Liver (tissue), 9 donors: ENCODE data around the gene PPP2R5C. TPM values are rescaled to one million over a fixed set of nuclear protein-coding genes. Genes with fewer than 3 reads are reported as not detected.

Experiments used
- DNase-seq: peaks from one replicate; pipeline ENCODE4 v3.0.0-alpha.2; 2017; ENCODE audit warnings: low spot score
- H3K27ac ChIP-seq, 2 donors: one replicate each; pipeline ENCODE4 v1.7.0; 2013; ENCODE audit warnings: inconsistent platforms in 2 of 2, low read length in 2 of 2, control low read depth in 1 of 2, low read depth in 1 of 2, mild to moderate bottlenecking in 1 of 2
- H3K27me3 ChIP-seq, 4 donors: one replicate each; pipeline versions ENCODE4 v1.6.1 to v1.7.0; 2013; ENCODE audit warnings: low read length in 3 of 4, inconsistent platforms in 1 of 4, mild to moderate bottlenecking in 1 of 4, moderate library complexity in 1 of 4; ENCODE audit not compliant: control insufficient read depth in 4 of 4, insufficient read depth in 4 of 4
- H3K36me3 ChIP-seq, 4 donors: one replicate each; pipeline versions ENCODE4 v1.6.1 to v1.7.0; 2013; ENCODE audit warnings: low read length in 3 of 4, mild to moderate bottlenecking in 3 of 4, low read depth in 1 of 4, moderate library complexity in 1 of 4; ENCODE audit not compliant: control insufficient read depth in 4 of 4, insufficient read depth in 3 of 4
- H3K4me1 ChIP-seq, 4 donors: one replicate each; pipeline versions ENCODE4 v1.6.1 to v1.7.0; 2013; ENCODE audit warnings: low read length in 3 of 4, mild to moderate bottlenecking in 3 of 4, moderate library complexity in 1 of 4; ENCODE audit not compliant: control insufficient read depth in 4 of 4, insufficient read depth in 4 of 4
- H3K4me3 ChIP-seq, 3 donors: one replicate each; pipeline versions ENCODE4 v1.6.1 to v1.7.0; 2013; ENCODE audit warnings: low read length in 3 of 3, control low read depth in 1 of 3, low read depth in 1 of 3, mild to moderate bottlenecking in 1 of 3
- H3K9ac ChIP-seq, 2 donors: one replicate each; pipeline ENCODE4 v1.7.0; 2013; ENCODE audit warnings: low read length in 2 of 2, mild to moderate bottlenecking in 2 of 2, moderate library complexity in 2 of 2, control low read depth in 1 of 2, low read depth in 1 of 2
- H3K9me3 ChIP-seq, 4 donors: one replicate each; pipeline versions ENCODE4 v1.6.1 to v1.7.0; 2013; ENCODE audit warnings: low read length in 3 of 4; ENCODE audit not compliant: control insufficient read depth in 4 of 4
- EGR1 ChIP-seq, 2 donors: IDR thresholded peaks; 2 replicates each; pipeline ENCODE4 v1.6.1; 2016 to 2018; ENCODE audit warnings: antibody characterized with exemption in 2 of 2, low read depth in 2 of 2
- FOXA1 ChIP-seq: IDR thresholded peaks from 2 replicates; pipeline ENCODE4 v1.6.1; 2016; ENCODE audit warnings: antibody characterized with exemption
- FOXA2 ChIP-seq: IDR thresholded peaks from 2 replicates; pipeline ENCODE4 v1.6.1; 2016; ENCODE audit warnings: antibody characterized with exemption
- GABPA ChIP-seq, 2 donors: IDR thresholded peaks in 1 of 2; conservative IDR thresholded peaks in 1 of 2; 2 replicates each; pipeline ENCODE4 v1.6.1; 2016; ENCODE audit warnings: antibody characterized with exemption in 2 of 2, mild to moderate bottlenecking in 1 of 2, moderate library complexity in 1 of 2
- HNF4A ChIP-seq, 2 donors: conservative IDR thresholded peaks; 2 replicates each; pipeline ENCODE4 v1.6.1; 2016; ENCODE audit warnings: antibody characterized with exemption in 2 of 2, mild to moderate bottlenecking in 2 of 2
- HNF4G ChIP-seq: IDR thresholded peaks from 2 replicates; pipeline ENCODE4 v1.6.1; 2016; ENCODE audit warnings: antibody characterized with exemption
- JUND ChIP-seq, 2 donors: IDR thresholded peaks; 2 replicates each; pipeline ENCODE4 v1.6.1; 2016; ENCODE audit warnings: antibody characterized with exemption in 2 of 2
- NR2F2 ChIP-seq: IDR thresholded peaks from 2 replicates; pipeline ENCODE4 v1.6.1; 2016; ENCODE audit warnings: antibody characterized with exemption
- RAD21 ChIP-seq, 2 donors: IDR thresholded peaks; 2 replicates each; pipeline ENCODE4 v1.6.1; 2016; ENCODE audit warnings: antibody characterized with exemption in 2 of 2, mild to moderate bottlenecking in 2 of 2
- RXRA ChIP-seq, 2 donors: IDR thresholded peaks; 2 replicates each; pipeline ENCODE4 v1.6.1; 2017 to 2018; ENCODE audit warnings: antibody characterized with exemption in 2 of 2, mild to moderate bottlenecking in 1 of 2
- SP1 ChIP-seq: IDR thresholded peaks from 2 replicates; pipeline ENCODE4 v1.6.1; 2018; ENCODE audit warnings: antibody characterized with exemption, mild to moderate bottlenecking
- TAF1 ChIP-seq: conservative IDR thresholded peaks from 2 replicates; pipeline ENCODE4 v1.6.1; 2016; ENCODE audit warnings: antibody characterized with exemption, mild to moderate bottlenecking
- YY1 ChIP-seq: IDR thresholded peaks from 2 replicates; pipeline ENCODE4 v1.6.1; 2016; ENCODE audit warnings: antibody characterized with exemption, mild to moderate bottlenecking
- WGBS: extraction: QIAGEN DNeasy Blood & Tissue Kit; methylation state at CpG from one replicate; pipeline ENCODE4 v1.1.7; 2013; 5-methylcytosine and 5-hydroxymethylcytosine counted together
- polyA plus RNA-seq, 2 donors: library from polyadenylated mRNA; stranded (reverse) in 1 of 2; unstranded in 1 of 2; fragments of 200-250 nt in 1 of 2; fragments of >200 nt in 1 of 2; fragmentation: Nextera tagmentation in 1 of 2; extraction: Ambion mirVana in 1 of 2; gene quantifications; one replicate each; pipeline versions ENCODE4 v1.2.1 to v1.2.3, GENCODE V29; 2013 to 2015
- total RNA-seq, 2 donors: library from RNA; depleted of rRNA; stranded (reverse); fragments of >200 nt; gene quantifications; one replicate each; pipeline ENCODE4 v1.2.3, GENCODE V29; 2014
- TF ChIP-seq, protein P1 (sequence below): IDR thresholded peaks from 2 replicates; pipeline ENCODE4 v1.6.1; 2016; ENCODE audit warnings: antibody characterized with exemption, mild to moderate bottlenecking
- TF ChIP-seq, protein P2 (sequence below): IDR thresholded peaks from 2 replicates; pipeline ENCODE4 v1.6.1; 2016; ENCODE audit warnings: antibody characterized with exemption
- TF ChIP-seq, protein P3 (sequence below): IDR thresholded peaks from 2 replicates; pipeline ENCODE4 v1.6.1; 2016; ENCODE audit warnings: antibody characterized with exemption
- TF ChIP-seq, protein P4 (sequence below): fragments of 150-350 bp; IDR thresholded peaks from 2 replicates; pipeline ENCODE4 v1.5.1; 2017; ENCODE audit warnings: improper control_type of control experiment, low read depth, low read length; ENCODE audit not compliant: missing input control
- donor health status: healthy.
- donor health status: healthy.
- donor health status: healthy.
- donor health status: healthy.
- donor health status: healthy.

The PPP2R5C gene
- total and polyA plus RNA-seq, 4 donors: 33.5 to 52.3 (median 43.9) TPM

DNA sequence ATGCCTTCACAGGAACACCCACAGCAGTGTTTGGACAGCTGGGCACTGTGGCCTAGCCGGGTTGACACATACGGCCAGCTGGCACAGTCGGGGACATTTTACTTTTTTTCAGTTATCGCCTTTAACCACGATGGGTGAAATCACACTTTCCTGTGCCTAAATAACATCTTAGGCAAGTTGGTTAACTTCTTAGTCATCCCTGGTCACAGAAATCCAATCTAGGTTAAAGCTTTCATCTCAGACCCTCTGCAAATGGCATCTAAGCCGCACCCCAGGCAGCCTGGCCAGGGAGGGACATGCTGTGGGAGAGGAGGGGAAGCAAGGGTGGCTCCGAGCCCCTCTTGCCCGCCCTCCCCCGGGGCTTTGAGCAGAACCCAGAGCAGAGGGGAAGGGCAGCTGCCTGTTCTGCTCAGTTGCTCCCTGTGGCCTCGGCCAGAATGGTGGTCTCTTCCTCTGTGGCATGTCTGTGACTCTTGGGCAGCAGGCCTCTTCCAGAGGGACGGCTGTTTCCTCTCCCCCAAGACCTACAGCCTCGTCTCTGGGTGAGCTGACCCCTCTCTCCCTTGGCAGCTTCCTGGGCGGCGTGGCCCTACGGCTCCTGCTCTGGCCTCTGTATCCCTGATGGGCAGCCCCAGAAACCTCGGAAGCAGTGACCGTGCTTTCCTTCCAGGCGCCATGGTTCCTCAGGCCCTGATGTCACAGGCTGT lies 117.5 kb downstream of the PPP2R5C start (continued):
- TF ChIP-seq, protein P1, sequence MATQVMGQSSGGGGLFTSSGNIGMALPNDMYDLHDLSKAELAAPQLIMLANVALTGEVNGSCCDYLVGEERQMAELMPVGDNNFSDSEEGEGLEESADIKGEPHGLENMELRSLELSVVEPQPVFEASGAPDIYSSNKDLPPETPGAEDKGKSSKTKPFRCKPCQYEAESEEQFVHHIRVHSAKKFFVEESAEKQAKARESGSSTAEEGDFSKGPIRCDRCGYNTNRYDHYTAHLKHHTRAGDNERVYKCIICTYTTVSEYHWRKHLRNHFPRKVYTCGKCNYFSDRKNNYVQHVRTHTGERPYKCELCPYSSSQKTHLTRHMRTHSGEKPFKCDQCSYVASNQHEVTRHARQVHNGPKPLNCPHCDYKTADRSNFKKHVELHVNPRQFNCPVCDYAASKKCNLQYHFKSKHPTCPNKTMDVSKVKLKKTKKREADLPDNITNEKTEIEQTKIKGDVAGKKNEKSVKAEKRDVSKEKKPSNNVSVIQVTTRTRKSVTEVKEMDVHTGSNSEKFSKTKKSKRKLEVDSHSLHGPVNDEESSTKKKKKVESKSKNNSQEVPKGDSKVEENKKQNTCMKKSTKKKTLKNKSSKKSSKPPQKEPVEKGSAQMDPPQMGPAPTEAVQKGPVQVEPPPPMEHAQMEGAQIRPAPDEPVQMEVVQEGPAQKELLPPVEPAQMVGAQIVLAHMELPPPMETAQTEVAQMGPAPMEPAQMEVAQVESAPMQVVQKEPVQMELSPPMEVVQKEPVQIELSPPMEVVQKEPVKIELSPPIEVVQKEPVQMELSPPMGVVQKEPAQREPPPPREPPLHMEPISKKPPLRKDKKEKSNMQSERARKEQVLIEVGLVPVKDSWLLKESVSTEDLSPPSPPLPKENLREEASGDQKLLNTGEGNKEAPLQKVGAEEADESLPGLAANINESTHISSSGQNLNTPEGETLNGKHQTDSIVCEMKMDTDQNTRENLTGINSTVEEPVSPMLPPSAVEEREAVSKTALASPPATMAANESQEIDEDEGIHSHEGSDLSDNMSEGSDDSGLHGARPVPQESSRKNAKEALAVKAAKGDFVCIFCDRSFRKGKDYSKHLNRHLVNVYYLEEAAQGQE: no peak
- TF ChIP-seq TAF1 (no peak), FOXA1 (no peak), SP1 (no peak), YY1 (no peak), EGR1 (IDR thresholded peaks at IDR 0.05; ENCODE audit: low read depth in 2 of 2) (no peak)

DNA sequence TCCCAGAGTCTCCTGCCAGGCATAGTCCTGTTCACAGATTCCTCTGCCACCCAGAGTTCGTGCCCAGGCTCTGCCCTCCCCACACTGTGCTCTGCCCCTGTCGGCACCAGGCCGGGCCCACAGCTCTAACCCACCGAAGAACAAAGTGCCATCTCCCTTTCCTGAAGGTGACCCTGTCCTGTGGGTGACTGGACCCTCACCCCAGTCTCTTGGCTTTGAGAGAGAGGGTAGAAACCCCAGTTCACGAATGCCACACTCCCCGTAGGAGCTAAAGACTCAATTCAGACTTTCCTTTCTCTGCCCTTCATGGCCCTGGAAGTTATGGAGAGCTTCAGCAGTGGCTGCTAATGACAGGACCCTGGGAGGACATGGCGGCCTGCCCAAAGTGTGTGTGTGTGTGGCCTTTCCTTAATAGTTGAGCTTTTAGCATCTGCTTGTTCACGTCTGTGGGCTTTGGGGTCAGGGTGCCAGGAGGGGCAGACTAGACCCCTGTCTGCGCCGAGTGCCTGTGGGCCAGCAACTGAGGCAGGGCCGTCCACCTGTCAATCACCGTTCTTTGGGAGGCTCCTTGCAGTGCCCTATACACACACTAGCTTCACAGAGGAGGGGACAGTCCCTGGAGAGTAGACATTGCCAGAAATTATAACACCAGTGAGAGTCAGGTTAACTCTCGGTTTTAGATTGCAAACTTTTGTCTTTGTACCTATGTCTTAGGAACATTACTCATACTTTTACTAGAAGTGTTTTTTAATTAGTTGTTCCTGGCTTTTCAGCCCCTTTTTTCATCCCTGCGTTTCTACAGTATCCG lies 118.2 kb downstream of the PPP2R5C start:
- Histone ChIP-seq H3K36me3 (peaks cover 1 to 24% (median 6%) of the 10 kb centered on the region in 4 donors), H3K4me3 (no peak overlapping the region), H3K9me3 (no peaks in the 10 kb centered on the region), H3K27ac (no peak overlapping the region), H3K9ac (no peak overlapping the region), H3K4me1 (no peaks in the 10 kb centered on the region), H3K27me3 (no peaks in the 10 kb centered on the region)
- TF ChIP-seq JUND (IDR thresholded peaks at IDR 0.05) (no peak), HNF4G (no peak), RAD21 (IDR thresholded peaks at IDR 0.05) (no peak), TAF1 (no peak), HNF4A (conservative IDR thresholded peaks at IDR 0.05) (no peak)
- DNase-seq: no peak
- WGBS: 95% methylated on average over 15 of the region's 15 CpGs

DNA sequence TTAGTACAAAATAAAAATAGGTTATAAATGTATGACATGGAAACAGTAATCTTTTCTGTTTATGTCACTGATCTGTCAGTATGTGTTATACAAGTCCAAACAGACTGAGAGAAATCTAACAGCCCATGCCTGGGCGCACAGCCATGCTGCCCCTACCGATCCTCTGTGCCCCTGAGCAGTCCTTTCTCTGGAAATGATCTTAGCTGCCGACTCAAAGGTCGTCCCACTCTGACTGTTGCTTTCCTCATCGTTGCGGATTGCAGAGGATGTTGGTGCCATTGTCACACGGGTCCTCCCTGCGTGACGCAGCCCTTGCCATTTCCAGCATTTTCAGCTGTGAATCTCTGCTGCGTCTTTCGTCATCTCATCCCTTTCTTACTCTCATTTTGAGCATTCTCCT lies 119.9 kb downstream of the PPP2R5C start:
- Histone ChIP-seq H3K4me1 (no peaks in the 10 kb centered on the region), H3K9me3 (no peaks in the 10 kb centered on the region), H3K36me3 (peaks cover 1 to 31% (median 12%) of the 10 kb centered on the region in 4 donors), H3K27me3 (no peaks in the 10 kb centered on the region), H3K9ac (no peak overlapping the region), H3K4me3 (no peak overlapping the region), H3K27ac (no peak overlapping the region)
- 97% methylated on average over 11 of the region's 11 CpGs for WGBS
- no peak for TF ChIP-seq FOXA2
- TF ChIP-seq, protein P2, sequence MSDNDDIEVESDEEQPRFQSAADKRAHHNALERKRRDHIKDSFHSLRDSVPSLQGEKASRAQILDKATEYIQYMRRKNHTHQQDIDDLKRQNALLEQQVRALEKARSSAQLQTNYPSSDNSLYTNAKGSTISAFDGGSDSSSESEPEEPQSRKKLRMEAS: no peak
- TF ChIP-seq NR2F2: no peak
- TF ChIP-seq SP1: no peak
- no peak for TF ChIP-seq GABPA (IDR thresholded peaks at IDR 0.05 in 1 of 2, conservative IDR thresholded peaks at IDR 0.05 in 1 of 2)
- no peak for TF ChIP-seq RAD21 (IDR thresholded peaks at IDR 0.05)
- no peak for TF ChIP-seq HNF4G
- TF ChIP-seq, protein P1: no peak
- no peak for TF ChIP-seq JUND (IDR thresholded peaks at IDR 0.05)
- TF ChIP-seq TAF1: no peak
- TF ChIP-seq, protein P3, sequence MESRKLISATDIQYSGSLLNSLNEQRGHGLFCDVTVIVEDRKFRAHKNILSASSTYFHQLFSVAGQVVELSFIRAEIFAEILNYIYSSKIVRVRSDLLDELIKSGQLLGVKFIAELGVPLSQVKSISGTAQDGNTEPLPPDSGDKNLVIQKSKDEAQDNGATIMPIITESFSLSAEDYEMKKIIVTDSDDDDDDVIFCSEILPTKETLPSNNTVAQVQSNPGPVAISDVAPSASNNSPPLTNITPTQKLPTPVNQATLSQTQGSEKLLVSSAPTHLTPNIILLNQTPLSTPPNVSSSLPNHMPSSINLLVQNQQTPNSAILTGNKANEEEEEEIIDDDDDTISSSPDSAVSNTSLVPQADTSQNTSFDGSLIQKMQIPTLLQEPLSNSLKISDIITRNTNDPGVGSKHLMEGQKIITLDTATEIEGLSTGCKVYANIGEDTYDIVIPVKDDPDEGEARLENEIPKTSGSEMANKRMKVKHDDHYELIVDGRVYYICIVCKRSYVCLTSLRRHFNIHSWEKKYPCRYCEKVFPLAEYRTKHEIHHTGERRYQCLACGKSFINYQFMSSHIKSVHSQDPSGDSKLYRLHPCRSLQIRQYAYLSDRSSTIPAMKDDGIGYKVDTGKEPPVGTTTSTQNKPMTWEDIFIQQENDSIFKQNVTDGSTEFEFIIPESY: no peak
- no peak for TF ChIP-seq RXRA (IDR thresholded peaks at IDR 0.05)
- no peak for TF ChIP-seq EGR1 (IDR thresholded peaks at IDR 0.05; ENCODE audit: low read depth in 2 of 2)
- no peak for TF ChIP-seq FOXA1
- TF ChIP-seq, protein P4, sequence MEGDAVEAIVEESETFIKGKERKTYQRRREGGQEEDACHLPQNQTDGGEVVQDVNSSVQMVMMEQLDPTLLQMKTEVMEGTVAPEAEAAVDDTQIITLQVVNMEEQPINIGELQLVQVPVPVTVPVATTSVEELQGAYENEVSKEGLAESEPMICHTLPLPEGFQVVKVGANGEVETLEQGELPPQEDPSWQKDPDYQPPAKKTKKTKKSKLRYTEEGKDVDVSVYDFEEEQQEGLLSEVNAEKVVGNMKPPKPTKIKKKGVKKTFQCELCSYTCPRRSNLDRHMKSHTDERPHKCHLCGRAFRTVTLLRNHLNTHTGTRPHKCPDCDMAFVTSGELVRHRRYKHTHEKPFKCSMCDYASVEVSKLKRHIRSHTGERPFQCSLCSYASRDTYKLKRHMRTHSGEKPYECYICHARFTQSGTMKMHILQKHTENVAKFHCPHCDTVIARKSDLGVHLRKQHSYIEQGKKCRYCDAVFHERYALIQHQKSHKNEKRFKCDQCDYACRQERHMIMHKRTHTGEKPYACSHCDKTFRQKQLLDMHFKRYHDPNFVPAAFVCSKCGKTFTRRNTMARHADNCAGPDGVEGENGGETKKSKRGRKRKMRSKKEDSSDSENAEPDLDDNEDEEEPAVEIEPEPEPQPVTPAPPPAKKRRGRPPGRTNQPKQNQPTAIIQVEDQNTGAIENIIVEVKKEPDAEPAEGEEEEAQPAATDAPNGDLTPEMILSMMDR: no peak
- no peak for TF ChIP-seq YY1
- DNase-seq: no peak
